ENCODE results near the gene MRPL40.
"Not testable (repeated sequence)": the region's sequence is repeated elsewhere in the genome, so short reads cannot be mapped to it uniquely, and the experiment has no call there.

MRPL40 gene

DNA sequence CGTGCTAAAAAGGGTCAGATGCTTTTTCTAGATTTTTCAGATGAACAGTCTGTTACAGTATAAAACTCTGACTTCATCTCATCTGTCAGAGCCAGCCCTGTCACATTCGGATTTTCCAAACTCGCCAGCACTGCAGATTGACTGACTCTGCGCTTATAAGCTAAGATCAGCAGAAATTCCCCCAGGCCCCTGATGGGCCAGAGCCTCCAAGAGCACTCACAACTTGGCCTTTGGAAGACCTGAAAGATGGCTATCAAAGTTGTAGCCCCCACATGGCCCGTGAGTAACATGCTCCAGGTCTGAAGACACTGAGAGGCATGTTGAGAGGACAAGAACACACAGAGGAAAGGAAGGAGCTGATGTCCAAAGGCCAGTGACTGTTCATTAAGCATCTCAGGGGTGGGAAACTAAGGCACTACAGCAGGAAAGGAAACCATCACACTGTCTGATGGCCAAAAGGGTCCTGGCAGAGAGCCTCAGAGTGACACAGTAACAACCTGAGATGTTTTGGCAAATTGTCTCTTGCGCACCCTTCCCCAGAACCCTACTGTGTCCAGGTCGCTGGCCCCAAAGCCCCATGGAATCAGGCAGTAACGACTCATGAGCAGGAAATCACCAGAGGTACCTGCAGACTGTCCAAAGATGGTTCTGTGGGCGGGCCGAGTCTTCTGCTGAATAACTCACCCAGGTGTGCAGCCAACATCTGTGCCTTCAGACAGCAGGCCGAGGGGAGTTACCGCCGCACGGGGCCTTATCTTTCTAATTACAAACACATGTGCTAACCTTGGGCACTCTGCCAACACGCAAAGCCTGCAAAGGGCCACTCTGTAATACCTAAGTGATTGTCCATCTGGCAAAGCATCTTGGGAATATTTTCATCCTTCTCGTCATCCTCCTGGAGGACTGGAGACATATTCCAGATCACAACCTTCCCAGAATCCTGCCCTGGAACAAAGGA lies 24.4 kb upstream of the MRPL40 start:
- DNase-seq, result no peak

GRCh38 chr22:19410941-19411689 lies 21.2 kb upstream of the MRPL40 start:
- DNase-seq, result no peak

GRCh38 chr22:19411690-19412045 lies 20.7 kb upstream of the MRPL40 start:
- no peak for DNase-seq

DNA sequence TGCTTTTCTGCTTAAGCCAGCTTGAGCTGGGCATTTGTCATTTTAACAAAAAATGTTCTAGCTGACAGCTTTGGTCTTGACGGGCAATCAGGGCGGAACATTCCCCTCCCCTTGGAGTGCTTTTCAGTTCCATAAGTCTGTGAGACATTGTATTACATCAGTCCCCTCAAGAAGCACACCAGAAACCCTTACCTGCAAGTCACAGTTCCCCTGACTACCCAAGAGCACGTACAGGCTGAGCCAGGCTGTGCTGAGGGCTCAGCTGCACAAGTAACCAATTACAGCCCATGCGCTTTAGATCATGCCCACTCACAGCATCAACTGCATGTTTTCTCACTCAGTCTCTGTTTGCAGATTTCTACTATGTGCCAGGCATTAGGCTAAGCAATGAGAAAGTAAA lies 19.9 kb upstream of the MRPL40 start:
- no peak for DNase-seq

GRCh38 chr22:19412923-19413322 lies 19.4 kb upstream of the MRPL40 start:
- no peak for DNase-seq

GRCh38 chr22:19419086-19419463 lies 13.3 kb upstream of the MRPL40 start:
- DNase-seq, result no peak

GRCh38 chr22:19419464-19420178 lies 12.7 kb upstream of the MRPL40 start:
- DNase-seq, result no peak

GRCh38 chr22:19420321-19420720 lies 12.0 kb upstream of the MRPL40 start:
- DNase-seq, result no peak

DNA sequence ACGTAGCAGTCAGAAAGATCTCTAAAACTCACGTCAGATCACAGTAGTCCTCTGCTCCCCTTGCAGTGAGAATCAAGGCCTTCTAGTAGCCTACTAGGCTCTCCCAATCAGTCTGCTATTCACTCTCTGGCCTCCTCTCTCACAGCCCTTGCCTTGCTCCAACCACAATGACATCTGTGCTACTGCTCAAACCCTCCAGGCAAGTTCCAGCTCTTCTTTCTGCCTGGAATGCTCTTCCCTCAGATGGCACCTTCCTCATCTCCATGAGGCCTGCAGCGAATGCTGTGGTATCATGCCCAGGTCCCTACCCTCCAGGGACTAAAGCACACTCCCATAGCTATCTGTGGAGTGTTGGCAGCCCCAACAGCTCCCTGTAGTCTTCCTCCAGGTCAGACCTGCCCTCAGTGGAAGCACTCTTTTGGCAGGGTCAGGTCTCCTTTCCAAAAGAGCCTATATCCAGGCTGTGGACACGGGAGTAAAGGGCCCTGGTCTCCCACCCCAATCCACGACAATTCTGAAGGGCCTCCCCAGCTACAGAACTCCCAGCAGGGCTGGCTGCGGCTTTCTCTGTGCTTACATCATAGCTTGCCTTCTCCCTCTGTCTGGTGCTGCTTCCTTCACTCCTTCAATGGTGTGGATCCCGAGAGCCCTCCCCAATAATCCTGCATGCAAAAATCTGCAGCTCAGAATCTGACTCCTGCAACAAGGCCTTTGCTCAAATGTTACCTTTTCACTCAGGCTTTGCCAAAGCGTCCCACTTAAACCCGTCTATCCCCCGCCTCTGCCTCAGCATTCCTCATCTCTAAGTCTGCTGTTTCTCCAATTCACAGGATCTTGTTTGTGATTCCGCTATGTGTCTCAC lies 9.7 kb upstream of the MRPL40 start:
- no peak for DNase-seq

DNA sequence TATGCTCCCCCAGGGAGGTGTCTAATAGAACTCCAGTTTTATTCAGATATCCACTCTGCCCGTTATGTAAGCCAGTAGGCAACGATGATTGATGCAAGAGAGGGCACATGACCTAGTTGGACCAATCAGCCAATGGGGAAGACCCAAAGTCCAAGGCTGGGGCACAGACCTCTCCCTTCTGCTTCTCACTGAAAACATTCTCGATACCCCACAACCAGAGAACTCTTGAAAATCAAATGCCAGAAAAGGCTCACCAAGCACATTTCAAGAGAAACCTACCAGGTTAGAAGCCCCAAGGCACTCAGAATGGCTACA lies 8.2 kb upstream of the MRPL40 start:
- DNase-seq, result no peak

GRCh38 chr22:19429950-19430889 lies 2.1 kb upstream of the MRPL40 start:
- no peak for DNase-seq

DNA sequence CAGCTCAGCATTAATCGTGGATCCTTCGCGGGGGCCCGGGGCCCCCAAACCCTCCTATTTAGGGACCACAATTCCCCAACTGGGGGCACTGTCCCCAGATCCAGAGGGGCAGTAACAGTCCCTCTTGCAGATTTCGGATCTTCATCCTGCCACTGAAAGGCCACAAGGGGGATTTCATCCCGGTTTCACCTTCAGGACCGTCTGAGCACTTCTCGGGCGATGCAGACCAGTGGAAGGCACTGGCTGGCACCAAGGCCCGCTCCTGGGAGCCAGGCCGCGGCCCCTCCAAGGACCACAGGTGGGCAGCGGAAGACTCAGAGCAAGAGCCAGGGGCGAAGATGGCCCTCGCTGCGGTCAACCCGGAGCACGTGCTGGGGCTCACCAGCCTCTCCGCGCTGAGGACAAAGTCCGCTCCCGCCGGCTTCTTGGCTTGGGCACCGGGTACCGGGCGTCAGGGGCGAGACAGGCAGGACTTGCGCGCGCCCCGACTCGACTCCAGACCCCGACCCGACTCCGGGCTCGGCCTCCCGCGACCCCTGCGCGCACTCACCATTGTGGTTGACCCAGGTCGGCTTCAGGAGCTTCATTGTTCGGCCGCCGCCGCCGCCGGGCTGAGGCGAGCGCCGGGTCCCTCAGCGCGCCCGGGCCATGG lies 1.3 kb upstream of the MRPL40 start:
- DNase-seq, result no peak

GRCh38 chr22:19431649-19432132 lies 654 bp upstream of the MRPL40 start, which contains the start of gene HIRA:
Gene HIRA (minus strand): TSS chr22:19431733. CDS start chr22:19431476, 257 bp downstream.
- DNase-seq, result peak; percentile 29

- DNase-seq, result no peak
Measured at GRCh38 chr22:19434401-19434800, 2.1 kb downstream of the MRPL40 start.

GRCh38 chr22:19434829-19435580 lies 2.7 kb downstream of the MRPL40 start:
- no peak for DNase-seq

DNA sequence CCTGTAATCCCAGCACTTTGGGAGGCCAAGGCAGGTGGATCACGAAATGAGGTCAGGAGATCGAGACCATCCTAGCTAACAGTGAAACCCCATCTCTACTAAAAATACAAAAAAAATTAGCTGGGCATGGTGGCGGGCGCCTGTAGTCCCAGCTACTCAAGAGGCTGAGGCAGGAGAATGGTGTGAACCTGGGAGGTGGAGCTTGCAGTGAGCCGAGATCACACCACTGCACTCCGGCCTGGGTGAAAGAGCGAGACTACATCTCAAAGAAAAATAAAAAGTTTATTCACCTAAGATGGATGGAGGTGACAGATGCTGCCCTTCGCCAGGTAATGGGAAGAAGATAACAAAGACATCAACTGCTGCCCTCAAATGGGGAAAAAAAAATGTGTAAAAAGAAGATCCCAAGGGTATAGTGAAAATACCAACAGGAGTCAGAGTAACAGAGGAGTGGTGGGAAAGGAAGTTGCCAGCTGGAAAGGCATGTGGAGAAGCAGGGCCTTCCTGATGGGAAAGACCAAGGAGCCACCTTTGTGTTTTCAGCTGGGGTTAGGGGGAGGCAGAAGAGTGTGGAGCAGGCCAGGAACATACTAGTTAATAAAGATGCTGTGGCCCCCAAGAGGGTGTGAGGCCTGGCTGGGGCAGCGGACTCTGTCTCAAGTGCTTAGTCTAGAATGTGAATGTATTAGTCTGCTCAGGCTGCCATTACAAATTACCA lies 4.3 kb downstream of the MRPL40 start:
- not testable (repeated sequence) for DNase-seq

GRCh38 chr22:19438298-19438697 lies 6.0 kb downstream of the MRPL40 start:
- no peak for DNase-seq

DNA sequence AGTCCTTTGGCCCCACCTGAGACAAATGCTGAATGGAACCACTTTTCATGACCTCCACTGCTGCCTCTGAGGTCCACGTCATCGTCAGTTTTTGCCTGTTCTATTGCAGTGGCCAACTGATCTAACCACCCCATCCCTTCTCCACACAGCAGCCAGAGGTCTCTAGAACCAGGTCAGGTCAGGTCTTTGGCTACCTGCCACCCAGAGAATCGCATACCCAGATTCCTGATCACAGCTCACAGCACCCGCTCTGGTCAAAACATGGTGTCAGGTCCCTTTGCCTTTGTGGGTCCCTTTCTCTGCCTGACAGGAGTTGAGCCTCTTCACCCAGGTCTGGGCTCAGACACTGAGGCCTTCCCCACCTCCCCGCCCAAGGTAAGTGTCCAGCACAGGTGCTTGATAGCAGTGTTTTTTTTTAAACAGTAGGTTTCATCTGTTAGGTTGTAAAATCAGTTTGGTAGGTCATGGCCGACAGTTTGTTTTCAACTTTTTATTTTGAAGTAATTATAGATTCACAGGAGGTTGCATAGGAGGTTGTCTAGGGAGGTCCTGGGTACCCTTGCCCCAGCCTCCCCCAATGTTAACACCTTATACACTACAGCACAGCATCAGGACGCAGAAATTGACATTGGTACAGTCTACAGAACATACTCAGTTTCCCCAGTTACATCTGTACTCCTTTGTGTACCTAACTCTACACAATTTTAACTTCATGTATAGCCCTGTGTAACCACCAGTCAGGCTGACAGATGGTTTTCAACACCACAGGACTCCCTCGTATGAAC lies 8.3 kb downstream of the MRPL40 start:
- no peak for DNase-seq
